LHCN-M2 (cell line): ENCODE measurements around the gene NPFFR1. TPM values are rescaled to one million over a fixed set of nuclear protein-coding genes. Genes with fewer than 3 reads are reported as not detected.
"Not testable (repeated sequence)": the region's sequence is repeated elsewhere in the genome, so short reads cannot be mapped to it uniquely, and the experiment has no call there.

ENCODE experiments used
- DNase-seq: peaks from one replicate; pipeline ENCODE4 v3.0.0-alpha.2; 2012; ENCODE audit warnings: low read depth
- total RNA-seq: library from RNA; depleted of rRNA; stranded (reverse); fragments of >200 nt; gene quantifications from 2 replicates; pipeline ENCODE4 v1.2.3, GENCODE V29; 2014; rRNA removed

NPFFR1 gene
- total RNA-seq, 1 experiment from 2014 or later, result not detected

DNA sequence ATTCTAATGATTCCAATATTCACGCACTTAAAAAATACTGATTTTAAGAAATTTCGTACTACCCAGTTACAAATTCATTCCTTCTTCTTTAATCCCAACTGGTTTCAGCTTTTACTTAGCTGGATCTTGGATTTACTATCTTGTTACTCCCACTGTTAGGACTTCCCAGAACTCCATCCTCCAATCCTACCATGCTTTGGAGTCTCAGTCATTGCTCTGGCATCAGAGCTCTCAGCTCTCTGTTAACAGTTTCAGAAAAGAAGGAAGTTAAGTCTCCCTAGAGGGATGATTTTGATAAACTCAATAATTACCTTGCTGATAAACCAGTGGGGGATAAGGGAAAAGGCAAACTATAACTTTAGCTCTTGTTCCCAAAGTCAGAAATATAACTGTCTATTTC lies 60.1 kb downstream of the NPFFR1 start:
- no peak for DNase-seq

- DNase-seq, result not testable (repeated sequence)
Observed at GRCh38 chr10:70222811-70223447, 60.9 kb downstream of the NPFFR1 start.

GRCh38 chr10:70222340-70222794 lies 61.4 kb downstream of the NPFFR1 start:
- DNase-seq, result no peak

DNA sequence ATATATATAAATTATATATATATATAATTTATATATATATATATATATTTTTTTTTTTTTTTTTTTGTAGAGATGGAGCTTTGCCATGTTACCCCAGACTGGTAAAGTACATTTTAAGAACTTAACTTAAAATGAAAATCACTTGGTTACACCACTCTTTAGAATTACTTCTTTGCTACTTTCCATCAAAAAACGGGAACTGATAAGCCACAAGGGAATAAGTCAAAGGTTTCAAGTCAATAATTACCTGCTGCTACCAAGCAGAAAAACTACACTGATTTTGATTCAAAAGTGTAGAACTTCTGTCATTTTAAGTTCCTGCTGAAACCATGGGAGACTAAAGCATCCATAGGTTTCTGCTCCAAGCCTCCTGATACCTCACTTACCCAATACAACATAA lies 62.8 kb downstream of the NPFFR1 start:
- DNase-seq, result no peak

GRCh38 chr10:70212879-70213278 lies 70.9 kb downstream of the NPFFR1 start:
- no peak for DNase-seq

- DNase-seq, result no peak
Observed at GRCh38 chr10:70212277-70212676, 71.5 kb downstream of the NPFFR1 start.

GRCh38 chr10:70206762-70207161 lies 77.0 kb downstream of the NPFFR1 start:
- DNase-seq, result no peak

GRCh38 chr10:70201105-70201504 lies 82.7 kb downstream of the NPFFR1 start:
- DNase-seq, result no peak

GRCh38 chr10:70198696-70199466 lies 84.9 kb downstream of the NPFFR1 start:
- no peak for DNase-seq

Other genes starting within 250 kb of the NPFFR1 start
- 13.3 and 14.5 TPM in 2 replicates for gene MACROH2A2, start 231.2 kb downstream of the NPFFR1 start, total RNA-seq
- 5.8 and 6.9 TPM in 2 replicates for gene AIFM2, start 151.2 kb downstream of the NPFFR1 start, total RNA-seq
- gene TYSND1, start 137.3 kb downstream of the NPFFR1 start, total RNA-seq, result 14.1 and 20.5 TPM in 2 replicates
- gene SAR1A, start 113.5 kb downstream of the NPFFR1 start, total RNA-seq, result 108 and 111 TPM in 2 replicates
- 178 and 180 TPM in 2 replicates for gene PPA1, start 50.6 kb downstream of the NPFFR1 start, total RNA-seq
- gene LRRC20, start 98.6 kb upstream of the NPFFR1 start, total RNA-seq, result 12.9 and 14.1 TPM in 2 replicates
- gene EIF4EBP2, start 120.1 kb upstream of the NPFFR1 start, total RNA-seq, result 32.8 and 42.9 TPM in 2 replicates
- gene NODAL, start 157.7 kb upstream of the NPFFR1 start, total RNA-seq, result not detected in 2 replicates
- gene PALD1, start 194.8 kb upstream of the NPFFR1 start, total RNA-seq, result 0.38 and 0.40 TPM in 2 replicates